Pancreas (tissue), 10 donors: ENCODE data around the gene NRSN1. TPM values are rescaled to one million over a fixed set of nuclear protein-coding genes. Genes with fewer than 3 reads are reported as not detected.

ENCODE experiments used
- ATAC-seq, 4 donors: fragments of 200-7000 bp; cut with Tn5 transposase; one replicate each; pipeline versions ENCODE4 v1.8.0 to v1.9.1; 2020; ENCODE audit warnings: mild to moderate bottlenecking in 4 of 4, moderate library complexity in 4 of 4
- DNase-seq, 6 donors: peaks; one replicate each; pipeline ENCODE4 v3.0.0-alpha.2; 2020
- FAIRE-seq: peaks from 2 replicates; lab custom pipeline; 2012; peaks lifted over from hg19 to GRCh38; lab: Jason Lieb, UNC
- H3K27ac ChIP-seq, 4 donors: fragments of 200-600 bp; sonication (generic); 1 replicate in 3 of 4; 2 replicates in 1 of 4; pipeline versions ENCODE4 v1.5.0 to v1.8.0; 2020
- H3K27me3 ChIP-seq, 4 donors: fragments of 200-600 bp; one replicate each; pipeline ENCODE4 v1.8.0; 2021
- H3K36me3 ChIP-seq, 3 donors: fragments of 200-600 bp; sonication (generic) in 1 of 3; one replicate each; pipeline versions ENCODE4 v1.5.0 to v1.8.0; 2020 to 2021
- H3K4me1 ChIP-seq, 3 donors: fragments of 200-600 bp; one replicate each; pipeline ENCODE4 v1.8.0; 2021
- H3K4me3 ChIP-seq, 4 donors: fragments of 200-600 bp; sonication (generic) in 2 of 4; one replicate each; pipeline versions ENCODE4 v1.5.0 to v1.8.0; 2020 to 2021
- H3K9me3 ChIP-seq, 4 donors: fragments of 200-600 bp; one replicate each; pipeline ENCODE4 v1.8.0; 2021
- WGBS, 2 donors: extraction: QIAGEN DNeasy Blood & Tissue Kit; methylation state at CpG; one replicate each; pipeline ENCODE4 v1.1.7; 2013; 5-methylcytosine and 5-hydroxymethylcytosine counted together
- intact Hi-C, 3 donors: fragments of 100-400 bp; cut with DNase I; formaldehyde crosslinking; loops; one replicate each; pipeline versions ENCODE4 v1.11.1 to v1.14.2; 2022
- polyA plus RNA-seq, 2 donors: library from polyadenylated mRNA; stranded (reverse); fragments of 200-250 nt; gene quantifications; one replicate each; pipeline ENCODE4 v1.2.3, GENCODE V29; 2013
- total RNA-seq, 6 donors: library from RNA; stranded (reverse); fragmentation: NEBNext Ultra II Directional in 4 of 6; extraction: Animal tissue kit (Norgen Biotek cat#: 25700) in 4 of 6; gene quantifications; one replicate each; pipeline versions ENCODE4 v1.2.1 to v1.2.4, GENCODE V29; 2021 to 2023
- TF ChIP-seq, protein P1 (sequence below), 4 donors: fragments of 200-600 bp; sonication (generic) in 3 of 4; IDR thresholded peaks; one replicate each; pipeline versions ENCODE4 v1.5.0 to v1.8.0; 2021; ENCODE audit warnings: antibody characterized with exemption in 4 of 4
- donor health status: healthy with polysubstance abuse.
- donor health status: DM: no; HTN: no; CAD: no; lungs with moderate emphysema.
- donor health status: DM: no; HTN: no; CAD: no.
- donor health status: control.
- donor health status: control.
- donor health status: Bipolar disorder and iron deficiency.
- donor health status: DM: yes; HTN: yes; CAD: no.
- donor health status: DM: no; HTN: no; CAD: no.
- donor health status: DM: no; HTN: no; CAD: no.
- donor health status: DM: yes; HTN: yes; CAD: no.

NRSN1 gene
- total and polyA plus RNA-seq, 8 donors: 0.12 to 1.2 (median 0.28) TPM; not detected in 1

DNA sequence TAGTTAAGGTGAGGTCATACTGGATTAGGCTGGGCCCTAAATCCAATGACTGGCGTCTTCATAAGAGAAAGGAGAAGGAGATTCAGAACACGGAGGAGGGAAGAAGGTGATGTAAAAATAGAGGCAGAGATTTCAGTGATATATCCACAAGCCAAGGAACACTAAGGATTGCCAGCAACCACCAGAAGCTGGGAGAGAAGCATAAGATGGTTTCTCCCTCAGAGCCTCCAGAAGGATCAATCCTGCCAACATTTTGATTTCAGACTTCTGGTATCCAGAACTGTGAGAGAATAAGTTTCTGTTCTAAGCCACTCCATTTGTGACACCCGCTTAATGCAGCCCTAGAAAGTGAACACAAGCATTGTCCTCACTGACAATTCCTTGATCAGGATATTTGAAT lies 33.6 kb upstream of the NRSN1 start:
- no peaks in the 10 kb centered on the region for H3K9me3 ChIP-seq
- H3K4me1 ChIP-seq: no peaks in the 10 kb centered on the region
- intact Hi-C loops: no loop called here
- no peak overlapping the region for H3K27ac ChIP-seq
- TF ChIP-seq, protein P1, sequence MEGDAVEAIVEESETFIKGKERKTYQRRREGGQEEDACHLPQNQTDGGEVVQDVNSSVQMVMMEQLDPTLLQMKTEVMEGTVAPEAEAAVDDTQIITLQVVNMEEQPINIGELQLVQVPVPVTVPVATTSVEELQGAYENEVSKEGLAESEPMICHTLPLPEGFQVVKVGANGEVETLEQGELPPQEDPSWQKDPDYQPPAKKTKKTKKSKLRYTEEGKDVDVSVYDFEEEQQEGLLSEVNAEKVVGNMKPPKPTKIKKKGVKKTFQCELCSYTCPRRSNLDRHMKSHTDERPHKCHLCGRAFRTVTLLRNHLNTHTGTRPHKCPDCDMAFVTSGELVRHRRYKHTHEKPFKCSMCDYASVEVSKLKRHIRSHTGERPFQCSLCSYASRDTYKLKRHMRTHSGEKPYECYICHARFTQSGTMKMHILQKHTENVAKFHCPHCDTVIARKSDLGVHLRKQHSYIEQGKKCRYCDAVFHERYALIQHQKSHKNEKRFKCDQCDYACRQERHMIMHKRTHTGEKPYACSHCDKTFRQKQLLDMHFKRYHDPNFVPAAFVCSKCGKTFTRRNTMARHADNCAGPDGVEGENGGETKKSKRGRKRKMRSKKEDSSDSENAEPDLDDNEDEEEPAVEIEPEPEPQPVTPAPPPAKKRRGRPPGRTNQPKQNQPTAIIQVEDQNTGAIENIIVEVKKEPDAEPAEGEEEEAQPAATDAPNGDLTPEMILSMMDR (IDR thresholded peaks at IDR 0.05): no peak
- no peak overlapping the region for H3K4me3 ChIP-seq
- no peaks in the 10 kb centered on the region for H3K27me3 ChIP-seq
- FAIRE-seq: no peak
- WGBS, 2 donors: 61 to 65% methylated on average over 3 of the region's 3 CpGs
- DNase-seq: no peak
- no peaks in the 10 kb centered on the region for H3K36me3 ChIP-seq
- no peak for ATAC-seq

DNA sequence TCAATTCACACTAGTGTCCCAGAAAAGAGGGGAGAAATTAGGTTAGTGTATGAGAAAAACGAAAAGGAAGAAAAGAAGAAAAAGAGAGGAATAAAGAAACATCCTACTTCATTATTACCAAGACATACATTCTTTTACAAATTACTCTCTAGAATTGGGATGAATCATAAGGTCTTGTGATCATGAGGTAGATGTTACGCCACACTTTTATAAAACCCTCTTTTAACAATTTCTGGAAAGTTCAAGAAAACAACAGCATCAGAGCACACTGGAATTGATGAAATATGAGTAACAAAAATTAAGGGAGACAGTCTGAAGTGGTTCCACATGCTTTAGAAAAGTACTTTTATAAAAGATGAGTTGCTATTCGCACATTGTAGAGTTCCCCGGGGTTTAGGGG lies 32.6 kb upstream of the NRSN1 start:
- H3K36me3 ChIP-seq: no peaks in the 10 kb centered on the region
- no peaks in the 10 kb centered on the region for H3K4me1 ChIP-seq
- no peak overlapping the region for H3K4me3 ChIP-seq
- no peak overlapping the region for H3K27ac ChIP-seq
- H3K9me3 ChIP-seq: no peaks in the 10 kb centered on the region
- no peaks in the 10 kb centered on the region for H3K27me3 ChIP-seq
- DNase-seq (no peak), FAIRE-seq (no peak), ATAC-seq (no peak)
- WGBS, 2 donors: 62 to 72% methylated on average over 4 of the region's 4 CpGs
- intact Hi-C loops: no loop called here
- TF ChIP-seq, protein P1 (IDR thresholded peaks at IDR 0.05): no peak

DNA sequence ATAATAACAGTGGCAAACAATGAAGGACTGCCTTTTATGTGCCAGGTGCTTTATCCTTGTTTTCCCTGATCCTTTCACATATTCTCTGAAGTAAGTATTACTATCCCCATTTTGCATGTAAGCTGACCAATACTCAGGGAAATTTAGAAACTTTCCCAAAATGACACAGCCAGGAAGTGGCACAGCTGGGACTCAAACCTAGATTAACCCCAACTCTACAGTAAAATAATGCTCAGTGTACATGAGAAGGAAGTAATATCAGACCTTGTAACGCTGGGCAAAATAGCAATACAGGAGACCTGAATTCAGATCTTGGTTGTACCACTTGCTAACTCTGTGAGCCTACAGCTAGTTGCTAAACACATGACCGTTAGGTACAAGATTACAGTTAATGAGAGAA lies 26.8 kb upstream of the NRSN1 start:
- Histone ChIP-seq H3K9me3 (no peaks in the 10 kb centered on the region), H3K27ac (no peak overlapping the region), H3K27me3 (no peaks in the 10 kb centered on the region), H3K4me3 (no peak overlapping the region), H3K36me3 (no peaks in the 10 kb centered on the region), H3K4me1 (no peaks in the 10 kb centered on the region)
- FAIRE-seq (no peak), ATAC-seq (no peak), DNase-seq (no peak)
- 39 to 54% methylated on average over 2 of the region's 2 CpGs for WGBS, 2 donors
- TF ChIP-seq, protein P1 (IDR thresholded peaks at IDR 0.05): no peak
- intact Hi-C loops: no loop called here

DNA sequence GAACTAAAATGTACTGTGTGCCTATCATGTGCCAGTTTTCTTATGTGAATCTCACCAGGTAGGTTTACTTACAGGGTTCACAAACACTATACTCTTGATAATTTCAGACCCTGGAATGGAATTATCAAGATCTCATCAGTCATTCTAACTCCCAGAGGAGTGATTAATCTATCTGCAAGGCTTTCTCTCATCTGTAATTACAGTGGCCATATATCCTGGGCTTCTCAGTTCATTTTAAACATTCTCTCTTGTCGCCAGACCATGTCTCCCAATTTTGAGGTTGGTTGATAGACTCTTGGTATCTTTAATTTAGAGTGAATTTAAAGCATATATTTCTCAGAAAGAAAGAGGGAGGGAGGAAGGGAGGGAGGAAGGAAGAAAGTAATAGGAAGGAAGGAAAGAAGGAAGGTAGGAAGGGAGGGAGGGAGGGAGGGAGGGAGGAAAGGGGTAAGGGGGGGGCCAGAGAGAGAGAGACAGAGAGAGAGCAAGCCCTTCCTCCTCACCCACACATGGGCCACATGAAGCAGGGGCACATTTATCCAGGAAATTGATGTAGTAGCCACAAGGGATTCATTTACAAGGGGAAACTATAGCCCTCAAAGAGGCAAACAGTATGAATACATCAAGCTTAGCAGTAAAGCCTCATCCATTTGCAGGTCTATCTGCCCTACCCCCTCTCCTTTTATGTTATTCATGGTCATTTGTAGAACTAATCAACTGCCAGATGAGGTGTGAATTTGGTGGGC lies 25.8 kb upstream of the NRSN1 start:
- 46 to 57% methylated on average over 1 of the region's 1 CpG for WGBS, 2 donors
- no peak for FAIRE-seq
- Histone ChIP-seq H3K4me1 (no peaks in the 10 kb centered on the region), H3K36me3 (no peaks in the 10 kb centered on the region), H3K9me3 (no peaks in the 10 kb centered on the region), H3K27ac (no peak overlapping the region), H3K27me3 (no peaks in the 10 kb centered on the region), H3K4me3 (no peak overlapping the region)
- intact Hi-C loops: no loop called here
- DNase-seq: no peak
- no peak for ATAC-seq
- TF ChIP-seq, protein P1 (IDR thresholded peaks at IDR 0.05): no peak

DNA sequence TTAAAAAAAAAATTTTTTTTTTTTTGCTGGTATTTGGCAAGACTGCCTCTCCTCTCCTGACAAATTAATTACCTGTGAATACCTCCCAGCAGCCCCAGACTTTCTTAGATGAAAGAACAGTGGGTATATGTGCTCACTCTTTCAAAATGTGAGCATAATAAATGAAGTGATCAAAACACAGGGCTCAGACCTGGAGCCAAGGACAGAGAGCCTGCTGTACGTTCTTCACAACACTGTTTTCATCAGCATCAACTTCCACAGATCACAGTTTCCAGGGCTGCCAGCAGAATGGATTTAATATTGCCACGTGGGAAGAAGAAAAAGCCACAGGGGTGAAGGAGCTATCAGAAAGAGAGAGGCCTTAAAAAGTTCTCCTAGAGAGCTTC lies 25.3 kb upstream of the NRSN1 start:
- H3K27me3 ChIP-seq: no peaks in the 10 kb centered on the region
- H3K27ac ChIP-seq: no peak overlapping the region
- TF ChIP-seq, protein P1 (IDR thresholded peaks at IDR 0.05): no peak
- no peak for FAIRE-seq
- H3K4me1 ChIP-seq: no peaks in the 10 kb centered on the region
- ATAC-seq: no peak
- intact Hi-C loops: no loop called here
- no peak for DNase-seq
- H3K36me3 ChIP-seq: no peaks in the 10 kb centered on the region
- H3K4me3 ChIP-seq: no peak overlapping the region
- no peaks in the 10 kb centered on the region for H3K9me3 ChIP-seq
- 28 to 38% methylated on average over 2 of the region's 2 CpGs for WGBS, 2 donors
